DND-41 (cell line): ENCODE data around the gene SLC5A5.

Experiments
- EZH2 ChIP-seq: IDR thresholded peaks from 3 replicates; pipeline ENCODE4 v1.6.1; 2012; ENCODE audit warnings: borderline replicate concordance, low read depth, mild to moderate bottlenecking, moderate library complexity, low read length, inconsistent platforms; ENCODE audit not compliant: severe bottlenecking
- TF ChIP-seq, protein P1 (sequence below): IDR thresholded peaks from 2 replicates; pipeline ENCODE4 v1.5.1; 2012; ENCODE audit warnings: borderline replicate concordance, low read length, moderate library complexity, mild to moderate bottlenecking; ENCODE audit not compliant: poor library complexity, severe bottlenecking; ENCODE audit errors: extremely low read depth

DNA sequence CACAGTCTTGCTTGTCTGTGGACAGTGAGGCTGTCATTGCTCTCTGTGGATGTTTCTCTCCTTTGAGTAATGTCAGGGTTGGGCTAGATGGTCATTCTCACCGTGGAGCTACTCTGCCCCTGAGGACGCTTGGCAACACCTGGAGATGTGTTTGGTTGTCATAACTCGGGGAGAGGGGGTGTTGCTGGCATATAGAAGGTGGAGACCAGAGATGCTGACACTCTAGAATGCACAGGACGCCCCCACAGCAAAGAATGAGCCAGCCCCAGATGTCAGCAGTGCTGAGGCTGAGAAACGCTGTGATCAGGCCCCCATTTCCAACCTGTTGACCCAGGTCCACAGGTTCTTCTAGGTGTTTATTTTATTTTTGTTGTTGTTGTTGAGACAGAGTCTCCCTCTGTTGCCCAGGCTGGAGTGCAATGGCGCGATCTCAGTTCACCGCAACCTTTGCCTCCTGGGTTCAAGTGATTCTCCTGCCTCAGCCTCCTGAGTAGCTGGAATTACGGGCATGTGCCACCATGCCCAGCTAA, 65.7 kb downstream of the SLC5A5 start:
- TF ChIP-seq, protein P1, sequence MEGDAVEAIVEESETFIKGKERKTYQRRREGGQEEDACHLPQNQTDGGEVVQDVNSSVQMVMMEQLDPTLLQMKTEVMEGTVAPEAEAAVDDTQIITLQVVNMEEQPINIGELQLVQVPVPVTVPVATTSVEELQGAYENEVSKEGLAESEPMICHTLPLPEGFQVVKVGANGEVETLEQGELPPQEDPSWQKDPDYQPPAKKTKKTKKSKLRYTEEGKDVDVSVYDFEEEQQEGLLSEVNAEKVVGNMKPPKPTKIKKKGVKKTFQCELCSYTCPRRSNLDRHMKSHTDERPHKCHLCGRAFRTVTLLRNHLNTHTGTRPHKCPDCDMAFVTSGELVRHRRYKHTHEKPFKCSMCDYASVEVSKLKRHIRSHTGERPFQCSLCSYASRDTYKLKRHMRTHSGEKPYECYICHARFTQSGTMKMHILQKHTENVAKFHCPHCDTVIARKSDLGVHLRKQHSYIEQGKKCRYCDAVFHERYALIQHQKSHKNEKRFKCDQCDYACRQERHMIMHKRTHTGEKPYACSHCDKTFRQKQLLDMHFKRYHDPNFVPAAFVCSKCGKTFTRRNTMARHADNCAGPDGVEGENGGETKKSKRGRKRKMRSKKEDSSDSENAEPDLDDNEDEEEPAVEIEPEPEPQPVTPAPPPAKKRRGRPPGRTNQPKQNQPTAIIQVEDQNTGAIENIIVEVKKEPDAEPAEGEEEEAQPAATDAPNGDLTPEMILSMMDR: no peak
- TF ChIP-seq EZH2: no peak
